Measurements from ENCODE around the gene C2orf92. TPM values are rescaled to one million over a fixed set of nuclear protein-coding genes. Genes with fewer than 3 reads are reported as not detected.

The C2orf92 gene
- total RNA-seq, 2 experiments from 2014 or later, result 5.9 to 11.2 TPM

DNA sequence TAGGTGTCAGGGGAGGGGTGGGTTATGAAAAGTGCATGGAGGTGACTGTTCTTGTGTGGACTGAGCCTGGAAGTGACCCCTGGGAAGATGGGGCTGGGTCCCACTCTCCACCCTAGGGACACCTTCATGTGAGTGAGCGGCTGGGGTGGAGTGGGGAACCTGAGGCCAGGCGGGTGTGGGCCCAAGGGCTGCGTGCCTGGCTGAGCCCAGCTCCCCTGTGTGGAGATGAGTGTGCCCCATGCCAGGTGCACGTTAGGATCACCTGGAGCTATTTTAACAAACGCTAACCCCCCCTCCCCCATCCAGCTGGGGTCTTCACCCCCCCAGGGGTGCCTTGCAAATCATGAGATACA, 70.4 kb downstream of the C2orf92 start:
- H3K4me1 ChIP-seq (ENCODE audit: insufficient read depth, low read length, poor library complexity, severe bottlenecking), result no peaks in the 10 kb centered on the region
- H3K4me2 ChIP-seq (ENCODE audit: low read length), result no peak overlapping the region
- DNase-seq (ENCODE audit: low spot score), result no peak
- intact Hi-C loops (cut with micrococcal nuclease; ENCODE audit: unreplicated experiment), result loop anchor here (2.0 kb wide), 1 partner anchor 645 kb away; no protein-coding TSS in a partner anchor
- TF ChIP-seq, protein P1, sequence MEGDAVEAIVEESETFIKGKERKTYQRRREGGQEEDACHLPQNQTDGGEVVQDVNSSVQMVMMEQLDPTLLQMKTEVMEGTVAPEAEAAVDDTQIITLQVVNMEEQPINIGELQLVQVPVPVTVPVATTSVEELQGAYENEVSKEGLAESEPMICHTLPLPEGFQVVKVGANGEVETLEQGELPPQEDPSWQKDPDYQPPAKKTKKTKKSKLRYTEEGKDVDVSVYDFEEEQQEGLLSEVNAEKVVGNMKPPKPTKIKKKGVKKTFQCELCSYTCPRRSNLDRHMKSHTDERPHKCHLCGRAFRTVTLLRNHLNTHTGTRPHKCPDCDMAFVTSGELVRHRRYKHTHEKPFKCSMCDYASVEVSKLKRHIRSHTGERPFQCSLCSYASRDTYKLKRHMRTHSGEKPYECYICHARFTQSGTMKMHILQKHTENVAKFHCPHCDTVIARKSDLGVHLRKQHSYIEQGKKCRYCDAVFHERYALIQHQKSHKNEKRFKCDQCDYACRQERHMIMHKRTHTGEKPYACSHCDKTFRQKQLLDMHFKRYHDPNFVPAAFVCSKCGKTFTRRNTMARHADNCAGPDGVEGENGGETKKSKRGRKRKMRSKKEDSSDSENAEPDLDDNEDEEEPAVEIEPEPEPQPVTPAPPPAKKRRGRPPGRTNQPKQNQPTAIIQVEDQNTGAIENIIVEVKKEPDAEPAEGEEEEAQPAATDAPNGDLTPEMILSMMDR (conservative IDR thresholded peaks at IDR 0.05; ENCODE audit: low read length), result no peak
- TF ChIP-seq EZH2phosphoT487 (IDR thresholded peaks at IDR 0.05; ENCODE audit: borderline replicate concordance, low read depth, low read length), result no peak
- no peaks in the 10 kb centered on the region for H3K9me2 ChIP-seq (ENCODE audit: insufficient read depth, low read length)
- ChIA-PET CTCF (ENCODE audit: unreplicated experiment) (interaction anchor here (0.9 kb wide), 1 partner anchor 40 kb away, joined by 3 read pairs; no protein-coding TSS in a partner anchor), POLR2A (interaction anchor here (1.5 kb wide), 1 partner anchor 21 kb away, joined by 3 read pairs; no protein-coding TSS in a partner anchor)
- no peak overlapping the region for H3K27ac ChIP-seq (ENCODE audit: low read depth, low read length, poor library complexity, severe bottlenecking)
- no peaks in the 10 kb centered on the region for H3K9me3 ChIP-seq (ENCODE audit: low read length)
- H2AFZ ChIP-seq (ENCODE audit: low read length), result no peak overlapping the region
- no peaks in the 10 kb centered on the region for H4K20me1 ChIP-seq (ENCODE audit: insufficient read depth, low read length)
- no peak overlapping the region for H3K4me3 ChIP-seq (ENCODE audit: low read depth, low read length, poor library complexity, severe bottlenecking)
- H3K79me2 ChIP-seq (ENCODE audit: insufficient read depth, low read depth, low read length), result no peaks in the 10 kb centered on the region
- no peaks in the 10 kb centered on the region for H3K36me3 ChIP-seq (ENCODE audit: insufficient read depth, low read length)
- BruUV-seq (replicated peaks), result no TSS peak

DNA sequence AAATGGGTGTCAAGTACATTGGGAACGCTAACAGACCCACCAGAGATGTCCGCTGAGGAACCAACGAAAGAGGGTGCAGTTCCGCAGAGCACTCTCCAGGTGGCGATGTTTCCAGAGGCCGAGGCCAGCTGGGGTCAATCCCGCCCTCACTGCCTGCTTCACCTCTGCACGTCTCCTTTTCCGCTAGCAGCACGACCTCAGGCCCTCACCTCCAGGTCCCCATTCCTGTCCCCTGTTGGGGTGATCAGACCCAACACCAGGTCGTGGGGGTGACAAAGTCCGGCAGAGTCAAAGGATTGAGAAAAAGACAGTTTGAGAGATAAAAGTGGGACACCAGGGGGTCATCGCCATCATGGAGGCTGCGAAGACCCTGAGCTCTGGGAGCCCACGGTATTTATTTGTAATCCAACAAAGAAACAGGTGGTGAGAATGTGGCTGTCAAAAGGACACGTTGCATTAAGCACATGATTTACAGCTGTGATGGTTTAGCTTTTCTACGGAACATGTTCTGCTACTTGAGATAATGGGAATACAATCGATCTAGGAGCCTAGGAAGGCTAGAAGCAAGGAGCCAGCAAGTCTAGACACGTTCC, 71.2 kb downstream of the C2orf92 start:
- no TSS peak for BruUV-seq (replicated peaks)
- no peaks in the 10 kb centered on the region for H3K9me2 ChIP-seq (ENCODE audit: insufficient read depth, low read length)
- no peaks in the 10 kb centered on the region for H3K36me3 ChIP-seq (ENCODE audit: insufficient read depth, low read length)
- H3K4me1 ChIP-seq (ENCODE audit: insufficient read depth, low read length, poor library complexity, severe bottlenecking), result no peaks in the 10 kb centered on the region
- no peaks in the 10 kb centered on the region for H4K20me1 ChIP-seq (ENCODE audit: insufficient read depth, low read length)
- no peaks in the 10 kb centered on the region for H3K79me2 ChIP-seq (ENCODE audit: insufficient read depth, low read depth, low read length)
- no peak overlapping the region for H3K4me2 ChIP-seq (ENCODE audit: low read length)
- no peak for TF ChIP-seq EZH2phosphoT487 (IDR thresholded peaks at IDR 0.05; ENCODE audit: borderline replicate concordance, low read depth, low read length)
- TF ChIP-seq, protein P1 (conservative IDR thresholded peaks at IDR 0.05; ENCODE audit: low read length), result peak; percentile 88
- no peaks in the 10 kb centered on the region for H3K9me3 ChIP-seq (ENCODE audit: low read length)
- peak; percentile 63 for DNase-seq (ENCODE audit: low spot score)
- H2AFZ ChIP-seq (ENCODE audit: low read length), result no peak overlapping the region
- POLR2A ChIA-PET, result interaction anchor here (1.4 to 1.5 kb wide), 2 partner anchors 22 to 27 kb away, joined by 3 to 5 read pairs; partner anchors contain the start of gene ZAP70
- H3K4me3 ChIP-seq (ENCODE audit: low read depth, low read length, poor library complexity, severe bottlenecking), result no peak overlapping the region
- H3K27ac ChIP-seq (ENCODE audit: low read depth, low read length, poor library complexity, severe bottlenecking), result no peak overlapping the region
- intact Hi-C loops (cut with micrococcal nuclease; ENCODE audit: unreplicated experiment), result loop anchor here (2.0 kb wide), 1 partner anchor 644 kb away; no protein-coding TSS in a partner anchor
- CTCF ChIA-PET (ENCODE audit: unreplicated experiment), result no interaction called here

GRCh38 chr2:97741251-97741650, 71.7 kb downstream of the C2orf92 start:
- POLR2A ChIA-PET, result interaction anchor here (0.6 to 1.5 kb wide), 3 partner anchors 23 to 1222 kb away, joined by 3 to 5 read pairs (median 3); partner anchors contain the start of gene ZAP70
- no peaks in the 10 kb centered on the region for H3K36me3 ChIP-seq (ENCODE audit: insufficient read depth, low read length)

More at GRCh38 chr2:97741251-97741650, 71.7 kb downstream of the C2orf92 start:
- DNase-seq (ENCODE audit: low spot score), result no peak
- no peak for TF ChIP-seq EZH2phosphoT487 (IDR thresholded peaks at IDR 0.05; ENCODE audit: borderline replicate concordance, low read depth, low read length)
- TF ChIP-seq, protein P1 (conservative IDR thresholded peaks at IDR 0.05; ENCODE audit: low read length), result no peak
- Histone ChIP-seq H4K20me1 (ENCODE audit: insufficient read depth, low read length) (no peaks in the 10 kb centered on the region), H3K9me2 (ENCODE audit: insufficient read depth, low read length) (no peaks in the 10 kb centered on the region), H3K79me2 (ENCODE audit: insufficient read depth, low read depth, low read length) (no peaks in the 10 kb centered on the region), H3K4me3 (ENCODE audit: low read depth, low read length, poor library complexity, severe bottlenecking) (no peak overlapping the region), H3K4me1 (ENCODE audit: insufficient read depth, low read length, poor library complexity, severe bottlenecking) (no peaks in the 10 kb centered on the region), H3K4me2 (ENCODE audit: low read length) (no peak overlapping the region), H2AFZ (ENCODE audit: low read length) (no peak overlapping the region), H3K27ac (ENCODE audit: low read depth, low read length, poor library complexity, severe bottlenecking) (no peak overlapping the region), H3K9me3 (ENCODE audit: low read length) (no peaks in the 10 kb centered on the region)
- BruUV-seq (replicated peaks), result no TSS peak
- intact Hi-C loops (cut with micrococcal nuclease; ENCODE audit: unreplicated experiment), result loop anchor here (2.0 kb wide), 1 partner anchor 644 kb away; no protein-coding TSS in a partner anchor
- CTCF ChIA-PET (ENCODE audit: unreplicated experiment), result no interaction called here
